HFF-Myc (cell line): ENCODE data around the gene ARL13A.

ENCODE experiments used
- DNase-seq: peaks from one replicate; pipeline ENCODE4 v3.0.0-alpha.2; 2011; ENCODE audit warnings: low read depth; ENCODE audit errors: extremely low read depth
- H3K4me3 ChIP-seq: replicated peaks from 2 replicates; pipeline ENCODE4 v1.5.1; 2011; ENCODE audit warnings: low read depth, mild to moderate bottlenecking, control low read depth, low read length
- TF ChIP-seq, protein P1 (sequence below): IDR thresholded peaks from 2 replicates; pipeline ENCODE4 v1.5.1; 2012; ENCODE audit warnings: mild to moderate bottlenecking, low read depth, low read length, control low read depth; ENCODE audit errors: missing control alignments

The ARL13A gene

DNA sequence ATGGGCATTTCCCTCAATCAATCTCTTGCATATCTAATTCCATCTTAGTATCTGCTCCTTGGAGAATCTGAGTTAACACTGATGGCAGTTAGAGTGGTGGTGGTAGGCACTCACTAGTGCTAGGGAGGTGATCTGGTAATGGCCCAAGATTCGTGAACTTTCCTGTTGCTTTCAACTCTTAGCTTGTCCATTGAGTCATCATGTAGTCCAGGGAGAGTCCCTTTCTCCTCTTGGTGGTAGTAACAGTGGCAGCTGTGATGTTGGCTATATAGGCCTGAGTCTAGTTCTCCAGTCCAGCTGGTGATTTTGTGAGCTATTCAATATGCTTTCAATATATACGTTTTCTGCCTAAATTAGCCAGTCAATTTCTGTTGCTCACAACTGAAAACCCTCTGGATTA, 33.7 kb upstream of the ARL13A start:
- DNase-seq, result no peak
- TF ChIP-seq, protein P1, sequence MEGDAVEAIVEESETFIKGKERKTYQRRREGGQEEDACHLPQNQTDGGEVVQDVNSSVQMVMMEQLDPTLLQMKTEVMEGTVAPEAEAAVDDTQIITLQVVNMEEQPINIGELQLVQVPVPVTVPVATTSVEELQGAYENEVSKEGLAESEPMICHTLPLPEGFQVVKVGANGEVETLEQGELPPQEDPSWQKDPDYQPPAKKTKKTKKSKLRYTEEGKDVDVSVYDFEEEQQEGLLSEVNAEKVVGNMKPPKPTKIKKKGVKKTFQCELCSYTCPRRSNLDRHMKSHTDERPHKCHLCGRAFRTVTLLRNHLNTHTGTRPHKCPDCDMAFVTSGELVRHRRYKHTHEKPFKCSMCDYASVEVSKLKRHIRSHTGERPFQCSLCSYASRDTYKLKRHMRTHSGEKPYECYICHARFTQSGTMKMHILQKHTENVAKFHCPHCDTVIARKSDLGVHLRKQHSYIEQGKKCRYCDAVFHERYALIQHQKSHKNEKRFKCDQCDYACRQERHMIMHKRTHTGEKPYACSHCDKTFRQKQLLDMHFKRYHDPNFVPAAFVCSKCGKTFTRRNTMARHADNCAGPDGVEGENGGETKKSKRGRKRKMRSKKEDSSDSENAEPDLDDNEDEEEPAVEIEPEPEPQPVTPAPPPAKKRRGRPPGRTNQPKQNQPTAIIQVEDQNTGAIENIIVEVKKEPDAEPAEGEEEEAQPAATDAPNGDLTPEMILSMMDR, result no peak
- no peak overlapping the region for H3K4me3 ChIP-seq

DNA sequence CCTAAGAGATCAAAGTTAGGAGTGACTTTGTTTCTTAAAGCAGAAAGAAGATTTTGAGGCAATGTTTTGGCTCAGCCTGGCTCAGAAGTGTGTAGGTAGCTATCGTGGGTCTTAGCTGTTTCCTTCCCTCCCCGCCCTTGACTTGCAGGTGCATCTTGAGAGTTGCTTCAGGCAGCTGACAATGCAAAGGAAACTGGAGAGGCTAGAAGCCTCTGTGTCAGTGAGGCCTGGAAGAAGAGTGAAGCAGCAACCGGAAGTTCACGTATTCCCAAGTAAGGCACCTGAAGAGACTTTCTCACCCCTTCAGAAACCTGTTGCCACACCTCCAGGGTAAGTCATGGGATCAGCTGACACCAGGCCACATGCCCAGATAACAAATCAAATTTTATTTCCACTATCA, 30.2 kb upstream of the ARL13A start:
- TF ChIP-seq, protein P1, result no peak
- H3K4me3 ChIP-seq, result no peak overlapping the region
- no peak for DNase-seq

DNA sequence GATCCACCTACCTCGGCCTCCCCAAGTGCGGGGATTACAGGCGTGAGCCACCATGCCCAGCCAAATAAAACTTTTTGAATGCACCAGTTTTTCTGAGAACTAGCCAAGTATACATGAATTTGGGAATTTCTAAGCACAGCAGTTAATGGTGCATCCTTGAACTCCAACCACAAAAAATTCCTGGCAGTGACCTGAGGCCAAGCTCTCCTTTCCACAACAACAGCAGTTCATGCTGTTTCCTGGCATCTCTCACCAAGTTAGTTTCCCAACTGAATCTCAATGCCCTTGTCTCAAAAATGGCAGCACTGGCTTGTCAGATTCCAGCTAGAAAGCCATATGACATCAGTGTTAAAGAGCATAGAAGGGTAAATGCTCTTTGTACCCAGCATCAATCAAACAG, 24.9 kb upstream of the ARL13A start:
- TF ChIP-seq, protein P1, result no peak
- DNase-seq, result no peak
- H3K4me3 ChIP-seq, result no peak overlapping the region

GRCh38 chrX:100946299-100946927, 23.1 kb upstream of the ARL13A start:
- no peak overlapping the region for H3K4me3 ChIP-seq
- TF ChIP-seq, protein P1, result no peak
- DNase-seq, result no peak

DNA sequence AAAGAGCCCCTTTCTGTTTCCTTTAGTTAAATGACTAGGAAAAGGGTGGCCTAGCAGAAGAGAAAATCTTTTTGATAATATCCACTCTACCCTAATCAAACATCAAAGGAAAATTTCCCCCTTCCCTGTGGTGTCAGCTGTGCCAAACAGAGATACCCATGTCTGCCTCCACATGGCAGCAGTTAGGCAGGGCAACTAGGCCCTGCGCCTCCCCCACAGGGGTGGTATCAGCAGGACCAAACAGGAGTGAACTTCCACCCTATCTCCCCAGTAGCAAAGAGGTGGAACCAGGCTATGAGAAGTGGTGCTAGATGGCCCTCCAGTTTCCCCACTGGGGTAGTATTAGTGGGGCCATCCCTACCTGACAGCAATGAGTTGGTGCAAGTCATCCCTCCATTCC, 21.0 kb upstream of the ARL13A start:
- no peak for DNase-seq
- H3K4me3 ChIP-seq, result no peak overlapping the region
- TF ChIP-seq, protein P1, result no peak

DNA sequence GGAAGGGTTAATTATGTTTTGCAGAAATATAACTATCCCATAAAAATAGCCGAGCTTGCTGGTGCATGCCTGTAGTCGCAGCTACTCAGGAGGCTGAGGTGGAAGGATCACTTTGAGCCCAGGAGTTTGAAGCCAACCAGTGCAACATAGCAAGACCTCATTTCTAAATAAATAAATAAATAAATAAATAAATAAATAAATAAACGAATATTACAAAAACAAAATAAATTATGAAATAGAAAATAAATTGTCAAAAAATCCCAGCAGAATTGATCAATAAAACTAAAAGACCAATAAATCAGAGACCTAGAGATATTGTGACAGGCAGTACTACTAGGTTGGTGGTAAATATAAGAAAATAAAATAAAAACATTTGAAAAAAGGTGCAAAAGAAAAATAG, 6.7 kb upstream of the ARL13A start:
- H3K4me3 ChIP-seq, result no peak overlapping the region
- TF ChIP-seq, protein P1, result no peak
- DNase-seq, result no peak

DNA sequence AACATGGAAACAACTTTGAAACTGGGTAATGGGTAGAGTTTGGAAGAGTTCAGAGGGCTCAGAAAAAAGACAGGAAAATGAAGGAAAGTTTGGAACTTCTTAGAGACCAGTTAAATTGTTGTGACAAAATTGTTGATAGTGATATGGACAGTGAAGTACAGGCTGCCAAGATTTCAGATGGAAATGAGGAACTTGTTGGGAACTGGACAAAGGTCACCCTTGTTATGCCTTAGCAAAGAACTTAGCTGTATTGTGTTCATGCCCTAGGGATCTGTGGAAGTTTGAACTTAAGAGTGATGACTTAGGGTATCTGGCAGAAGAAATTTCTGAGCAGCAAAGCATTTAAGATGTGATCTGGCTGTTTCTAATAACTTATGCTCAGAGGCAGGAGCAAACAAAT, 5.1 kb upstream of the ARL13A start:
- no peak overlapping the region for H3K4me3 ChIP-seq
- no peak for DNase-seq
- TF ChIP-seq, protein P1, result no peak
